Kidney (tissue), 14 donors: Measurements from ENCODE around the gene SYDE2. TPM values are rescaled to one million over a fixed set of nuclear protein-coding genes. Genes with fewer than 3 reads are reported as not detected.

Experiments
- DNase-seq, 5 donors: peaks; one replicate each; pipeline ENCODE4 v3.0.0-alpha.2; 2013 to 2020
- FAIRE-seq: peaks from 2 replicates; lab custom pipeline; 2012; peaks lifted over from hg19 to GRCh38; lab: Jason Lieb, UNC
- H3K27ac ChIP-seq, 2 donors: one replicate each; pipeline ENCODE4 v1.7.0; 2013; ENCODE audit warnings: low read depth in 2 of 2, low read length in 2 of 2, inconsistent platforms in 1 of 2
- H3K27me3 ChIP-seq: one replicate; pipeline ENCODE4 v1.7.1; 2013; ENCODE audit warnings: low read length, inconsistent platforms; ENCODE audit not compliant: control insufficient read depth, insufficient read depth
- H3K36me3 ChIP-seq, 3 donors: one replicate each; pipeline versions ENCODE4 v1.7.0 to v1.7.1; 2013; ENCODE audit warnings: low read length in 3 of 3, control low read depth in 1 of 3, inconsistent platforms in 1 of 3; ENCODE audit not compliant: insufficient read depth in 3 of 3, control insufficient read depth in 2 of 3
- H3K4me1 ChIP-seq, 3 donors: one replicate each; pipeline versions ENCODE4 v1.7.0 to v1.7.1; 2013; ENCODE audit warnings: low read length in 3 of 3, inconsistent platforms in 1 of 3, low read depth in 1 of 3; ENCODE audit not compliant: control insufficient read depth in 2 of 3, insufficient read depth in 2 of 3
- H3K4me3 ChIP-seq, 3 donors: one replicate each; pipeline versions ENCODE4 v1.7.0 to v1.8.1; 2013; ENCODE audit warnings: low read length in 3 of 3, control low read depth in 1 of 3, inconsistent platforms in 1 of 3
- H3K9ac ChIP-seq, 3 donors: one replicate each; pipeline versions ENCODE4 v1.7.0 to v1.7.1; 2013; ENCODE audit warnings: low read length in 3 of 3, control low read depth in 1 of 3, inconsistent platforms in 1 of 3
- H3K9me3 ChIP-seq, 3 donors: one replicate each; pipeline versions ENCODE4 v1.7.0 to v1.7.1; 2013; ENCODE audit warnings: low read length in 3 of 3, control low read depth in 1 of 3, inconsistent platforms in 1 of 3; ENCODE audit not compliant: control insufficient read depth in 2 of 3, insufficient read depth in 1 of 3
- CTCF ChIP-seq: IDR thresholded peaks from 3 replicates; pipeline ENCODE4 v1.5.1; 2012; ENCODE audit warnings: mild to moderate bottlenecking, moderate library complexity, borderline replicate concordance; ENCODE audit not compliant: insufficient read depth; ENCODE audit errors: extremely low read depth
- intact Hi-C: fragments of 100-400 bp; cut with DNase I; formaldehyde crosslinking; loops from one replicate; pipeline ENCODE4 v1.11.1; 2022
- polyA plus RNA-seq: library from polyadenylated mRNA; stranded (reverse); fragments of 350-450 nt; fragmentation: Illumina TruSeq; extraction: RNeasy Lipid Tissue Mini Kit (QIAGEN cat#74804); gene quantifications from one replicate; pipeline ENCODE4 v1.2.3, GENCODE V29; 2014; ENCODE audit warnings: low read depth, low replicate concordance; ENCODE audit not compliant: insufficient read depth
- total RNA-seq: library from RNA; stranded (reverse); fragmentation: NEBNext Ultra II Directional; extraction: Animal tissue kit (Norgen Biotek cat#: 25700); gene quantifications from one replicate; pipeline ENCODE4 v1.2.1, GENCODE V29; 2021
- donor health status: control.
- donor health status: control.
- donor health status: control.
- donor health status: control.
- donor health status: control.
- donor health status: DM: yes; HTN: yes; CAD: no.
- donor health status: Normal renal cell carcinoma (clear cell type).

SYDE2 gene
- total and polyA plus RNA-seq, 2 donors from 2014 or later: 1.3 to 7.0 TPM

DNA sequence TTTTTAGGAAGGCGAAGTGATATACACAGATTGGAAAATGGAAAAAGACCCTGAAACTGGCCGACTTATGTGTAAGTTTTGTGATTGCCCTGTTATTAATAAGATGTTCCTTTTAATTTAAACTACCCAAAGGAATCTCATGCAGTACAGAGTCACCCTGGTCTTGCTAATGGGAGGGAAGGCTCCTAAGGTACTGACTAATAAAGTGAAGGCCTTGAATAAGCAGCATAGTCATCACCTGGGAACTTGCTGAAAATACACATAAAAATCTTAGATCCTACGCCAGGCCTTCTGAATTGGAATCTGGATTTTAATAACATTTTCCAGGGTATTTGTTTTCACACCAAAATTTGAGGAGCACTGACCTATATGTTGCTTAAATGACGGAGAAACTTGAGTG lies 79.1 kb downstream of the SYDE2 start:
- Histone ChIP-seq H3K9me3 (no peaks in the 10 kb centered on the region), H3K36me3 (no peaks in the 10 kb centered on the region), H3K4me1 (no peaks in the 10 kb centered on the region), H3K4me3 (no peak overlapping the region), H3K27ac (no peak overlapping the region), H3K27me3 (no peaks in the 10 kb centered on the region), H3K9ac (no peak overlapping the region)
- FAIRE-seq: no peak
- no peak for TF ChIP-seq CTCF
- no peak for DNase-seq
- intact Hi-C loops: no loop called here

DNA sequence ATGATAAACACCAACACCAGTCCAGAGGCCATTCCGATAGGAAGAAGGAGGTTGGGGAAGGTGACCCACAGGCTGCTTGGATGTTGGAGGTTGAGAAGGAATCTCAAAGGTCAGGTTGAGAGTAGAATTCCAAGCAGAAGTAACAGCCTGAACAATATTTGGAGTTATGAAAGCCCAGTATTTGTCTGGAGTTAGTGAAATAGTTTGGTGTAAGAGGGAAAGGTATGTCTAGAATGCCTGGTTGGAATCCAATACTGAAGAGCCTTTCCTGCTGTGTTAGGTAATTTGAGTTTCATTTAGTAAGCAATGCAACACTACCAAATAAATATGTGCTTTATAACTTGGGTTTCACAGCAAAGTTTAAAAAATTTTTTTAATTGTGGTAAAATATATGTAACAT lies 82.1 kb downstream of the SYDE2 start:
- Histone ChIP-seq H3K4me1 (no peaks in the 10 kb centered on the region), H3K27ac (no peak overlapping the region), H3K4me3 (no peak overlapping the region), H3K9ac (no peak overlapping the region), H3K36me3 (no peaks in the 10 kb centered on the region), H3K27me3 (no peaks in the 10 kb centered on the region), H3K9me3 (no peaks in the 10 kb centered on the region)
- FAIRE-seq (no peak), DNase-seq (no peak)
- no peak for TF ChIP-seq CTCF
- intact Hi-C loops: loop anchor here (10.0 kb wide), 1 partner anchor 116 kb away; no protein-coding TSS in a partner anchor

DNA sequence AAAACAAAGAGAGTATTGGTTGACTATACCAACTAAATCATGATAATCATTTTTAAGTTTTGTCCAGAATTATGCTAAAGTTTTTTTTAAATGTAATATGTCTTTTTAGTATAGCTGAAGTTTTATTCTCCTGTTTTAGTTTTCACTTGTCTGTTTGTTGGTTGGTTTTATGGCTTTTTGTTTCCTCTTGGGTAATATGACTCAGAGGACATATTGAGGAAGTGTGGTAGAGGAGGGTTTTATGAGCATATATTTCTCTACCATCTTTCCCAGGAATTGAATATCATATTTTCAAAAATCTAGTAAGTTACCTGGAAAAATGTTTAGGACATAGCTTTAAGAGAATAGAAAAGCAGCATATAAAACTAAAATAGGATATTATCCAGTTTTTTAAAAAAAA lies 84.0 kb downstream of the SYDE2 start:
- no peak overlapping the region for H3K4me3 ChIP-seq
- H3K4me1 ChIP-seq: no peaks in the 10 kb centered on the region
- H3K36me3 ChIP-seq: no peaks in the 10 kb centered on the region
- H3K9me3 ChIP-seq: no peaks in the 10 kb centered on the region
- no peak for FAIRE-seq
- no peak overlapping the region for H3K27ac ChIP-seq
- no peak for TF ChIP-seq CTCF
- intact Hi-C loops: loop anchor here (10.0 kb wide), 1 partner anchor 118 kb away; no protein-coding TSS in a partner anchor
- no peak overlapping the region for H3K9ac ChIP-seq
- DNase-seq: no peak
- no peaks in the 10 kb centered on the region for H3K27me3 ChIP-seq

DNA sequence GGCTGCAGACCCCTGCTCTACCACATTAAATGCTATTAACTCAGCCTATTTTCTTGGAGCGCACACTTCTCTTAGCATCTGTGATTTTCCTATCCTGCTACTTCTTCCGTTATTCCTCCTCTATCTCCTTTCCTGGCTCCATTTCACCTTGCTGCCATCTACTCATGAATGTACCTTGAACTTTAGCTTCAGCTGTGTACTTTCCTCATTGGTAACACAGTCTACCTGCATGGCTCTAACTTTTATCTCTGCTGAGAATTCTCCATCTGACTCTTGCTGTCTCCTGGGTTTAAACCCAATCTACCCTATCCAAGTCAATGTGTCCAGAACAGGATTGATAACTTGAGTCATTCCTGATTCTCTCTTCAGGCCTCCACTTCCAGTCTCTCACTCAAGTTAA lies 84.9 kb downstream of the SYDE2 start:
- intact Hi-C loops: loop anchor here (10.0 kb wide), 1 partner anchor 119 kb away; no protein-coding TSS in a partner anchor
- no peaks in the 10 kb centered on the region for H3K36me3 ChIP-seq
- no peak overlapping the region for H3K9ac ChIP-seq
- H3K27me3 ChIP-seq: no peaks in the 10 kb centered on the region
- no peak overlapping the region for H3K27ac ChIP-seq
- DNase-seq (no peak), FAIRE-seq (no peak)
- no peak overlapping the region for H3K4me3 ChIP-seq
- H3K9me3 ChIP-seq: no peaks in the 10 kb centered on the region
- no peaks in the 10 kb centered on the region for H3K4me1 ChIP-seq
- TF ChIP-seq CTCF: no peak
